Ascending aorta (tissue), 2 donors: ENCODE results near the gene PRKCA. TPM values are rescaled to one million over a fixed set of nuclear protein-coding genes. Genes with fewer than 3 reads are reported as not detected.
"Not testable (repeated sequence)": the region's sequence is repeated elsewhere in the genome, so short reads cannot be mapped to it uniquely, and the experiment has no call there.

Experiments used
- DNase-seq, 2 donors: peaks; one replicate each; pipeline ENCODE4 v3.0.0-alpha.2; 2019; ENCODE audit warnings: low spot score in 2 of 2
- H3K27ac ChIP-seq, 2 donors: fragments of 200-600 bp; sonication (generic); one replicate each; pipeline ENCODE4 v1.5.1; 2016 to 2017; ENCODE audit warnings: mild to moderate bottlenecking in 1 of 2
- H3K27me3 ChIP-seq: fragments of 200-600 bp; sonication (generic); one replicate; pipeline ENCODE4 v1.5.1; 2017
- H3K36me3 ChIP-seq, 2 donors: fragments of 200-600 bp; sonication (generic); one replicate each; pipeline ENCODE4 v1.5.1; 2016
- H3K4me1 ChIP-seq, 2 donors: fragments of 200-600 bp; sonication (generic); one replicate each; pipeline ENCODE4 v1.5.1; 2016 to 2017; ENCODE audit warnings: mild to moderate bottlenecking in 1 of 2
- H3K4me3 ChIP-seq, 2 donors: fragments of 200-600 bp; sonication (generic); one replicate each; pipeline ENCODE4 v1.5.1; 2016 to 2017; ENCODE audit warnings: mild to moderate bottlenecking in 1 of 2
- H3K9me3 ChIP-seq, 2 donors: fragments of 200-600 bp; sonication (generic); one replicate each; pipeline ENCODE4 v1.5.1; 2016
- intact Hi-C: fragments of 100-400 bp; cut with DNase I; formaldehyde crosslinking; loops from one replicate; pipeline ENCODE4 v1.15.1; 2023
- total RNA-seq: library from RNA; depleted of rRNA; stranded (reverse); fragments of >200 nt; gene quantifications from one replicate; pipeline ENCODE4 v1.1.0, GENCODE V29; 2016
- TF ChIP-seq, protein P1 (sequence below), 3 experiments: fragments of 200-600 bp in 2 of 3; fragments of 450-650 bp in 1 of 3; sonication (generic) in 2 of 3; IDR thresholded peaks; one replicate each; pipeline ENCODE4 v1.5.1; 2016 to 2019; ENCODE audit warnings: antibody characterized with exemption in 3 of 3, mild to moderate bottlenecking in 1 of 3, moderate library complexity in 1 of 3

The PRKCA gene
- total RNA-seq, 1 donor from 2014 or later = 3.2 TPM

DNA sequence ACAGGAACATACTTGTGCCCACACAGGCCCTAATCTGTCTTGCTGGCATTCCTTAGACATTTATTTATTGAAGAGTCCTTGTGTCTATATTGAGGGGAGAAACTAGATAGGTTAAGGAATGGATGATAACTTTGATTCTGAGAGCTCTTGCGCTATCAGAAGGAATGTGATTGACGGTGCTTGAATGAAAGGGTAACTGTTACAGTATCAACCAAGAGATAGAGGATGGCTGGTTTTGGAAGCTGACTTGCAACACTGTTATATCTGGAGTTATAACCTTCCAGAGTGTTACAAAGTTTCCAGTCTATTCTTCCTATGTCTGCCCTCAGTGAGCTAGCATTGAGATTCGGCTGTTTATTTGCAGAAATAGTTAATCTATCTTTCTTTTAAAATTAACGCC is 36.5 kb downstream of the PRKCA start:
- intact Hi-C loops = no loop called here
- Histone ChIP-seq H3K27me3 (no peaks in the 10 kb centered on the region), H3K4me3 (no peak overlapping the region), H3K9me3 (no peaks in the 10 kb centered on the region), H3K36me3 (no peaks in the 10 kb centered on the region), H3K27ac (no peak overlapping the region), H3K4me1 (peaks cover 0 to 2% of the 10 kb centered on the region in 2 donors)
- TF ChIP-seq, protein P1, sequence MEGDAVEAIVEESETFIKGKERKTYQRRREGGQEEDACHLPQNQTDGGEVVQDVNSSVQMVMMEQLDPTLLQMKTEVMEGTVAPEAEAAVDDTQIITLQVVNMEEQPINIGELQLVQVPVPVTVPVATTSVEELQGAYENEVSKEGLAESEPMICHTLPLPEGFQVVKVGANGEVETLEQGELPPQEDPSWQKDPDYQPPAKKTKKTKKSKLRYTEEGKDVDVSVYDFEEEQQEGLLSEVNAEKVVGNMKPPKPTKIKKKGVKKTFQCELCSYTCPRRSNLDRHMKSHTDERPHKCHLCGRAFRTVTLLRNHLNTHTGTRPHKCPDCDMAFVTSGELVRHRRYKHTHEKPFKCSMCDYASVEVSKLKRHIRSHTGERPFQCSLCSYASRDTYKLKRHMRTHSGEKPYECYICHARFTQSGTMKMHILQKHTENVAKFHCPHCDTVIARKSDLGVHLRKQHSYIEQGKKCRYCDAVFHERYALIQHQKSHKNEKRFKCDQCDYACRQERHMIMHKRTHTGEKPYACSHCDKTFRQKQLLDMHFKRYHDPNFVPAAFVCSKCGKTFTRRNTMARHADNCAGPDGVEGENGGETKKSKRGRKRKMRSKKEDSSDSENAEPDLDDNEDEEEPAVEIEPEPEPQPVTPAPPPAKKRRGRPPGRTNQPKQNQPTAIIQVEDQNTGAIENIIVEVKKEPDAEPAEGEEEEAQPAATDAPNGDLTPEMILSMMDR (IDR thresholded peaks at IDR 0.05) = no peak
- DNase-seq = no peak

DNA sequence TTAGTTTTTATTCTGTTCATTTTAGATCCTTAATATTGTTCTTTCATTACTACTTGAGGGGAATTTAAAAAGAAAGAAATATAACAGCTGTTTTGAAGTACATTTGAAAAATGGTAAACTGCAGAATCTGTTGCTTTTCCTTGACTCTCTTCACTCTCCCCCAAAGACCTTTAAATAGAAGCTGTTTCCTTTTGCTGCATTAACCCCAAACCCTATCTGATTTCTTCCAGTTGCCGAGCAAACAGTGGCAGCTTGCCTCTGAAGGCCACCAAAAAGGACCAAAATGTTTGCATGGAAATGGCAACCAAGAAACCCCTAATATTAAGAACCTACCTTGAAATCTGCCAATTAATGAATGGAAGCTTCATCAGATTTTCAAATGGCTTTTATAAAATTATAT is 37.1 kb downstream of the PRKCA start:
- no peaks in the 10 kb centered on the region for H3K27me3 ChIP-seq
- intact Hi-C loops = no loop called here
- TF ChIP-seq, protein P1 (IDR thresholded peaks at IDR 0.05) = no peak
- no peak overlapping the region for H3K4me3 ChIP-seq
- peaks cover 0 to 2% of the 10 kb centered on the region in 2 donors for H3K4me1 ChIP-seq
- no peaks in the 10 kb centered on the region for H3K36me3 ChIP-seq
- no peak overlapping the region for H3K27ac ChIP-seq
- no peaks in the 10 kb centered on the region for H3K9me3 ChIP-seq
- no peak for DNase-seq

DNA sequence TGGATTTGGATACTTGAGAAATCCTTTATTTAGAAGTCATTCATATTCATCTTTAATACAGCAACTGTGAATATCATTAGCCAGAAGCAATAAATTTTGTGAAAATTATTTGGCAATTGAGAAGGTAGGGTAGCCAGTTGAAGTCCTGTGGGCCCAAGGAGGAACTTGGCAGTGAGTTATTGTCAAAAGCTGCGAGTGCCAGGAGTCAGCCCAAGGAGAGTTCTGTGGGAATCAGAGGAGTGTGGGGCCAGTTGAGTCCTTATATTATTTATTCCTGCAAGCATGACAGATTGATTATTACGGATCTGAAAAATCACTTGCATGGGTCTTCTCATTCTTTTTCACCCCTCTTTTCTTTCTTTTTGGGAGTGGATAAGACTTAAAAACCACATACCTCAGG is 38.3 kb downstream of the PRKCA start:
- TF ChIP-seq, protein P1 (IDR thresholded peaks at IDR 0.05) = no peak
- intact Hi-C loops = no loop called here
- Histone ChIP-seq H3K4me3 (no peak overlapping the region), H3K9me3 (no peaks in the 10 kb centered on the region), H3K27me3 (no peaks in the 10 kb centered on the region), H3K27ac (no peak overlapping the region), H3K36me3 (no peaks in the 10 kb centered on the region), H3K4me1 (peaks cover 0 to 2% of the 10 kb centered on the region in 2 donors)
- no peak for DNase-seq

DNA sequence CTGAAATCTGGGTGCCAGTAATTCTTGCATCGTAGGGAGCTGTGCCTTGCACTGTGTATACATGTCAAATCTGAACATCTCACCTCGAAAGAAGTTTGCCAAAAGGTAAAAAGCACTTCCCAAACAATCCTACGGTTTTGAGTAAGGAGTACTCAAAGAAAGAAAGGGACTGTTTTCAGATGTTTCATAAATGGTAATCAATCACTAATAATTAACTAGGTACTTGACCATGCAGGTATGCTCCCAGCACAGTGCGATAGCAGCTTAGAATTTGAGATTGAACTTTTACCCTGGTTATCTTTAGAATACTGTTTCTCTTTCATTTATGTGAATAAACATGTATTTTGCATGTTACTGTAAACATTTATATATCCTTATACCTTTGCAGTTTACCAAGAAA is 39.0 kb downstream of the PRKCA start:
- H3K27ac ChIP-seq = no peak overlapping the region
- no peak for DNase-seq
- no peak overlapping the region for H3K4me3 ChIP-seq
- intact Hi-C loops = no loop called here
- H3K4me1 ChIP-seq = peaks cover 0 to 2% of the 10 kb centered on the region in 2 donors
- H3K36me3 ChIP-seq = no peaks in the 10 kb centered on the region
- no peaks in the 10 kb centered on the region for H3K27me3 ChIP-seq
- H3K9me3 ChIP-seq = no peaks in the 10 kb centered on the region
- TF ChIP-seq, protein P1 (IDR thresholded peaks at IDR 0.05) = no peak

DNA sequence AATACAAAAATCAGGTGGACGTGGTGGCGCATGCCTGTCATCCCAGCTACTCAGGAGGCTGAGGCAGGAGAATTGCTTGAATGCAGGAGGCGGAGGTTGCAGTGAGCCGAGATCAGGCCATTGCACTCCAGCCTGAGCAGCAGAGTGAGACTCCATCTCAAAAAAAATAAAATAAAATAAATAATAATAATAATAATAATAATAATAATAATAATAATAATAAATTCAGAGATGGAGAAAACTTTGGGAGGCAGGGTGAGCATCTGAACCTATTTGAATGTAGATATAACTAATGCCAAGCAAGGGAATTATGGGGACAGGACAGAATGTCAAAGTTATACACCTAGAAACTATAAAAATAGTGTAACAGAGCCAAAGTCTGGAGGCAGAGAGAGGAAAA is 39.9 kb downstream of the PRKCA start:
- DNase-seq, intact Hi-C loops, H3K36me3 ChIP-seq, H3K4me1 ChIP-seq, H3K27ac ChIP-seq, H3K9me3 ChIP-seq, H3K4me3 ChIP-seq, H3K27me3 ChIP-seq: not testable (repeated sequence)

DNA sequence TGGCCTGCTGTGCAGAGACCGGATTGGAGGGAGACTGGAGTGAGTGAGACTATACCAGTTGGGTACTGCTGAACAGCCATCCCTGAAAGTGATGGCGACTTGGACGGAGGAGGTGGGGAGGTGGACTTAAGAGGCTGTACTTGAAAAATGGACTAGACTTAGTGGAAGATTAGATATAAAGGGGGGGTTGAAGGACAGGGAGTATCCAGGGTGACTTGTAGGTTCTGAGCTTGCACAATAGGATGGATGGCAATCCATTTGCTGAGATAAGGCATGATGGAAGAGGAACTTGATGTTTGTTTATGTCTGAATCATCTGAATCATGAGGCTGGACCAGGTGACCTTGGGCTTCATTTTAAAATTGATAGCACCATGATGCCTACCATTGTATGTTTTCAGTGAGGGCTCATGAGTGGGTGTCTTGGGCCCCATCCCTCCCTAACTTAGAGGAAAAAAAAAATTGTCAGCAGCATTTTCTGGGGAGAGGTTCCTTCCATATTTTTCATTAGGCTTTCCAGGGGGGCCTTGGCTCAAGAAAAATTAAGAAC is 41.2 kb downstream of the PRKCA start:
- no peak for DNase-seq
- Histone ChIP-seq H3K36me3 (no peaks in the 10 kb centered on the region), H3K4me3 (no peak overlapping the region), H3K27ac (no peak overlapping the region), H3K9me3 (no peaks in the 10 kb centered on the region), H3K4me1 (no peaks in the 10 kb centered on the region), H3K27me3 (no peaks in the 10 kb centered on the region)
- TF ChIP-seq, protein P1 (IDR thresholded peaks at IDR 0.05) = no peak
- intact Hi-C loops = no loop called here
